ENCODE measurements around the gene CIART.
"Not testable (repeated sequence)": the region's sequence is repeated elsewhere in the genome, so short reads cannot be mapped to it uniquely, and the experiment has no call there.

Gene CIART

DNA sequence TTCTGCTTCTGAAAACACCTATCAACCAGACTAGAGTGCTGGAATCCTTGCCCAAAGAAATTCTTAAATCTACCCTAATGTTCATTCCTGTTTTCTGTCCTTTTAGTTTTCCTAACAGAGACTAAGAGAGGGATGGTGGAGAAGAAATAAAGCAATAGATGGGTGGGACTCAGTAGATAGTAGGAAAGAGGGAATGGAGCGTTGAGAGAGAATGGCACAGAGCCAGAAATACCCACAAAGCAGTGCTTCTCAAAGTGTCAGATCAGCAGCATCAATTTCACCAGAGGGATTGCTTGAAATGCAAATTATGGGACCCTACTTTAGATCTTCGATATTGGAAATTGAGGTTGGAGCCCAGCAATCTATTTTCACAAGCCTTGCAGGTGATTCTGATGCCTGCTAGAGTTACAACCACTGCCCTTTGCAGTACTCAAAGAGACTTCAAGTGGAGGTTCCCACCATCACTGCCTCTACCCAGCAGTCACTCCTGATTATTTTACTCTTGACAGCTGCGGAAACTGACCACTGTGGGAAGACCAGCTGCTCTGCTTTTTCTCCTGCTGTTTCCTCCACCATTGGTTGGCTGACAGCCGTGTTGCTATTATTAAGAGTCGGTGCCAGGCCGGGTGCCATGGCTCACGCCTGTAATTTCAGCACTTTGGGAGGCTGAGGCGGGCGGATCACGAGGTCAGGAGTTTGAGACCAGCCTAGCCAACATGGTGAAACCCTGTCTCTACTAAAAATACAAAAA lies 27.6 kb downstream of the CIART start:
- DNase-seq (ENCODE audit: low read depth): no peak

DNA sequence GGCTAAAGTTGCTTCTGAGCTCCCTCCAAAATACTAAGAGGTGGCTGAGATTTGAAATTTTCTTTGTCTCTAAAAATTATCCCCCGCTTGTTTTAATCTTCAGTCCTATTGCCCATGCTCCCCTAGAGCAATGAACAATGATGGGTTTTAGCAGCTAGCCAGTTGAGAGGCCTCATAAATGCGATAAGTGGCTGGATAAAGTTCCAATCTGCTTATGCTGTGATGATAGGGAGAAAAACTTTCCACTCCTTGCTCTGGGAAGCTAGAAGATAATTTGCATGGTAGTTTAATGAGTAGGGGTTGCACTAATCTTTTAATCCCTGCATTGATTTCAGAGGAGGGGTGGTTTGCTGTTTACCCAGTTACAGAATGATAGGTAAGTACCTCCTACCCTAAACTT lies 29.4 kb downstream of the CIART start:
- DNase-seq (ENCODE audit: low read depth): no peak

DNA sequence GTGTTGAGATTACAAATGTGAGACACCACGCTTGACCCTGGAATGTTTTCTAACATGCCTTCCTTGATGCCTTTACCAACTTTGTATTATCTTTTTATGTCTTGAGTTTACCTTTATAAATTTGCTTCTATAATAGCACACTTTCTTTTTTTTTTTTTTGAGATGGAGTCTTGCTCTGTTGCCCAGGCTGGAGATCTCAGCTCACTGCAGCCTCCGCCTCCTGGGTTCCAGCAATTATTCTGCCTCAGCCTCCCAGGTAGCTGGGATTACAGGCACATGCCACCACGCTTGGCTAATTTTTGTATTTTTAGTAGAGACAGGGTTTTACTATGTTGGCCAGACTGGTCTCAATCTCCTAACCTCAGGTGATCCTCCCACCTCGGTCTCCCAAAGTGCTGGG lies 32.3 kb downstream of the CIART start:
- not testable (repeated sequence) for DNase-seq (ENCODE audit: low read depth)

DNA sequence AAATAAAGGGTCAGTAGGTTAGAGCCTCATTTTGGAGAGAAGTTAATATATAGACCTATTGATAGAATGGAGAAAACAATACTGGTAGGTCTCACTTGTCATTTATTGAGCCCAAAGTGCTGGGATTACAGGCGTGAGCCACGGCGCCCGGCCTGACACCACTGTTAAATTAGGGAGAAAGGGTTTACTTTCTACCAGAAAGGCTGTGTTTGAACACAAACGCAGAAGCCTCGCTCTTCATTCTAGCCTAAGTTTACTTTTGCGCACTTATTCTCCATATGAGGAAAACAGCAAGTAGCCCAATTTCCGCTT lies 38.3 kb downstream of the CIART start:
- no peak for DNase-seq (ENCODE audit: low read depth)

DNA sequence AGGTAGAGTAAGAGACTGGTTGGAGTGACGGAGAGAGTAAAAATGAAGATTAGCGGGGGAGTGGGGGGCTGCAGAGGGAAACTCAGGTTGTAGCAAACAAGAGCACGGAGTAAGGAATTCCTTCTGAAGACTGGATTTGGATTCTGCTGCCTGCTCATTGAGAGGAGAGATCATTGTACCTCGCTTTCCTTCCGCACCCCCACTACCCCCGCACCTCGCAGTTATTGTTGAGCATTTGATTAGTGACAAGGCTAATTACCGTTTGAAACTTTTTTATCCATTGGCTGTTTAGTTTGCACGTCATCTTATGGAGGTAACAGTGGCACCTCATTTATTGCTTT lies 39.4 kb downstream of the CIART start:
- DNase-seq (ENCODE audit: low read depth): no peak

DNA sequence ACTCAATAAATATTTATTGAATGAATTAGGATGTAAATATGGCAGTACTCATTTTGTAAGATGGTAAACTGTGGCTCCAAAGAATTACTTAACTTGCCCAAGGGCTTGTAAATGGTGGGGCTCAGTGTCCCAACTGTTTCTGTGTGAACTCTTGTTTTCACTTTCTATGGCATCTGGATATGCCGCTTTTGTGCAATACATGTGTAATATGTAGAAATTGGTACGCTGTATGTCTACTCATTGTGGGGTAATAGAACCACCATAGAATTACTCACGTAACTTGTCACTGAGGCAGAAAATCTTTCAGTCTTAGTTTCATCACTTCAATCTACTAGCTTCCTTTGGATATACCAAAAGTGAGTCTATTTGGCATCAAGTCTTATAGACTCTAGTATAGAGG lies 40.0 kb downstream of the CIART start:
- DNase-seq (ENCODE audit: low read depth): no peak

DNA sequence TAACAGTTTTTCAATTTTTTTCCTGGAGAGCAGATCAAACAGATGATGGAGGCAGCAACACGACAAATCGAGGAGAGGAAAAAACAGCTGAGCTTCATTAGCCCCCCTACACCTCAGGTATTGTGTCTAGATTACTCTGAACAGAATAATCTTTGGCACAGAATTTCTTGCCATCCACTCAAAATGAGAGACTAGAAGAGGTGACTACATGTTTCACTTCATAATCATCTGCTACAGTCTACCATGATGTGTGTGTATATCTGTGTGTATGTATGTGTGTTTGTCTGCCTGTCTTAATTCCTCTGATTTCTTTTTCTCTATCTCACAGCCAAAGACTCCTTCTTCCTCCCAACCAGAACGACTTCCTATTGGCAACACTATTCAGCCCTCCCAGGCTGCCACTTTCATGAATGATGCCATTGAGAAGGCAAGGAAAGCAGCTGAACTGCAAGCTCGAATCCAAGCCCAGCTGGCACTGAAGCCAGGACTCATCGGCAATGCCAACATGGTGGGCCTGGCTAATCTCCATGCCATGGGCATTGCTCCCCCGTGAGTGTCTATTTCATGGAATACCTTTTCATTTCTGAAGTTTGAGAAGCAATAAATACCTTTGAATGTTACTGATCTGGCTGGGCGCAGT lies 50.4 kb downstream of the CIART start:
- no peak for DNase-seq (ENCODE audit: low read depth)
